GM18526 (cell line): ENCODE measurements around the gene C16orf82.

Experiments used
- POLR2A ChIP-seq: IDR thresholded peaks from 3 replicates; pipeline ENCODE4 v1.6.1; 2011; ENCODE audit not compliant: insufficient read length; ENCODE audit errors: extremely low read depth

Gene C16orf82

GRCh38 chr16:27066668-27067537 lies at the start of gene C16orf82:
Gene C16orf82 (plus strand): TSS chr16:27066927.
- TF ChIP-seq POLR2A = no peak

DNA sequence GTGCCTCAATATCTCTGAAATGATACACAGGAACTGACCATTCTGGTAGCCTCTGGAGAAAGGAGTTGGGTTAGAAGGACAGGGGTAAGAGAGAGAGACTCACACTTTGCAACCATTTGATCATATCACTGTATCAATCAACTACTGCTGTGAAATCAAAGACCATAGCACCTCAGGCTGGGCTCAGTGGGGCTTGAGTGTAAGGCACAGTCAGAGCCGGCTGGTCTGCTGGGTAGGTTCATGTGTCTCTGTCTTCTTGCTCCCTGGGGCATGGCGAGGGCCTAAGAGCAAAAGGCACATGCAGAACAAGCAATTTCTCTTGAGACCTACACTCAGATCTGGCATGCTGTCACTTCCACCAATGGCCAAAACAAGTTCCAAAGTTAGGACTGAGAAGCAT lies 46.7 kb upstream of the C16orf82 start:
- no peak for TF ChIP-seq POLR2A

GRCh38 chr16:27024010-27024409 lies 42.7 kb upstream of the C16orf82 start:
- TF ChIP-seq POLR2A = no peak

GRCh38 chr16:27025581-27025980 lies 41.1 kb upstream of the C16orf82 start:
- no peak for TF ChIP-seq POLR2A

DNA sequence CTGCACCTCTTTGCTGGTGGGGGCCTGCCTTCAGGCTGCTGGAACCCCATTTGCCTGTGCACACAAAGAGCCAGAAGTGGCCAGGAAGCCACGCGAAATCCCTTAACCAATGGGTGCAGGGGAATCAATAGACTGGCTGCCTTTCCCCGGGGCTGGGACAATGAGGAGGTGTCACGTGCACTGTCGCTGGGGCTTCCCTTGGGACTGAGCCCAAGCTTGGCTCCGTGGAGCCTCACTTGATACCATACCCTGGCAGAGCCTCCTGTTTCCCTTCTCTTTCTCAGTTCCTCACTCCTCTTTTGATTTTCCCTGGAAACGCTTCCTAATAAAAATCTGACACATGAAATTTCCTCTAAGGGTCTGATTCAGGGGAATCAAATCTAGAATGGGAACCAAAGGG lies 38.8 kb upstream of the C16orf82 start:
- TF ChIP-seq POLR2A = no peak

DNA sequence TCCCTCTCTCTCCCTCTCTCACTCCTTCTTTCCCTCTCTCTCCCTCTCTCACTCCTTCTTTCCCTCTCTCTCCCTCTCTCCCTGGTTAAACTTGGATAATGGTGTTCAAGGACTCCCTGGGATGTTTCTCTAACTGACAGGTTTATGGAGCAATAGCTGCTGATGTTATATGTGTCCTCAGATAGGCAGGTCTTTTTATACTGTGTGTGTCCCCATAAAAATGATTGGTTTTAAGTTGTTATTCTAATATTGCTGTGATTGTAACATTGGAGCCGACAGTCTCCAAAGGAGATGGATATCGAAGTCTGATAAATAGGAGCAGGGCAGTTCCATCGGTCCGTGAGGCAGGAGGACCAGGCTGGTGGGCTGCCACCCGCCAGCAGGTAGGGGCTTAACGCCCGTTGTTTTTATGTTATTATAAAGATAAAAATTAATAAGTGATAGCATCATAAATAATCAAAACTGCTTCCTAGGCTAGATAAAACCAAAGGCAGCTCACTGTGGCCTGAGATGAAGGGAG lies 38.1 kb upstream of the C16orf82 start:
- no peak for TF ChIP-seq POLR2A

- no peak for TF ChIP-seq POLR2A
Observed at GRCh38 chr16:27029525-27029924, 37.2 kb upstream of the C16orf82 start.

GRCh38 chr16:27033281-27033979 lies 33.3 kb upstream of the C16orf82 start:
- no peak for TF ChIP-seq POLR2A

DNA sequence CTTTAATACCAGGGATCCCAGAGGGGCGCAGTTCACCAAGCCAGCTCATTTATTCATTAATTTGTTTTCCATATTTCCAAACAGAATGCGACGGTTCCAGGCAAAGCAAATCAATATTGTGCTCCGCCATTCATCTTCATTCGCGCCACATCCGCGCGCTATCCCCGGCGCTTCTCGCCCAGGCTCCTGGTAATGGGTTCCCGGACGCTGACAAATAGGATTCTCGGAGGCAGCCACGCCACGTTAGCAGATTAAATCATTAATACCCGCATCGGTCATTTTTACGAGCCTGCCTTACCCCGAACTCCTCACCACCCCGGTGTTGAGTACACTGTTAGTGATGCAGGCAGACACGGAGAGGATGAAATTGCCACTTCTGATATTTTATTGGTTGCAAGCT lies 26.0 kb upstream of the C16orf82 start:
- no peak for TF ChIP-seq POLR2A

GRCh38 chr16:27046958-27047518 lies 19.7 kb upstream of the C16orf82 start:
- TF ChIP-seq POLR2A = no peak

DNA sequence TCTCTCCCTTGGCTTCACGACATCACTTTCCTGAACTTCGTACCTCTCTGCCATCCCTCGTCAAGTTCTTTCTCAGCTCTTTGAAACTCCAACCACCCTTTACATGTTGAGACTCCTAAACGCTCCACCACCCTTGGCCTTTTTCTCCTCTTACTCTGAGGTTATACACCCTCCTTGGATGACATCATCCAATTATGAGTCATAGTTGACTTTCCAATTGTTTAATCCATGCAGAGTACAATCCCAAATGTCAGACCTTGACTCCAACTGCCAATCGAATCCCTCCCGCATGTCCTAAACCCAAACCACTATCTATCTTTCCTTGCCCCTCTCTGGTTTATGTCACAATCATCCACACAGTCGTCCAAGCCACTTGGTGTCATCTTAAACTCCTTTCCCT lies 18.4 kb upstream of the C16orf82 start:
- no peak for TF ChIP-seq POLR2A

- TF ChIP-seq POLR2A = no peak
Observed at GRCh38 chr16:27049117-27049516, 17.6 kb upstream of the C16orf82 start.

- no peak for TF ChIP-seq POLR2A
Observed at GRCh38 chr16:27052007-27052406, 14.7 kb upstream of the C16orf82 start.

DNA sequence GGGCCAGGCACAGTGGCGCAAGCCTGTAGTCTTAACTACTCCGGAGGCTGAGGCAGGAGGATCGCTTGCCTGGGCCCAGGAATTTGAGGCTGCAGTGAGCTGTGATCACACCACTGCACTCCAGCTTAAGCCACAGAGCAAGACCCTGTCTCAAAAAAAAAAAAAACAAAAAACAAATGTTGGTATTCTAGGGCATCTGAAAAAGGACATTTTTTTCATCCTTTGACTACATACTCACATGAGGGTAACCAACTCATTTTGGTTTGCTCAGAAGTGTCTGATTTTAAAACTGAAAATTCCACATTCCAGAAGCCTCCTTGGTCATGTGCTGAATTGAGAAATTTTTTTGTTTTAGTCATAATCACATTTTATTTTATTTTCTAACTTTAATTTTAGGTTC lies 12.7 kb upstream of the C16orf82 start:
- TF ChIP-seq POLR2A = no peak

DNA sequence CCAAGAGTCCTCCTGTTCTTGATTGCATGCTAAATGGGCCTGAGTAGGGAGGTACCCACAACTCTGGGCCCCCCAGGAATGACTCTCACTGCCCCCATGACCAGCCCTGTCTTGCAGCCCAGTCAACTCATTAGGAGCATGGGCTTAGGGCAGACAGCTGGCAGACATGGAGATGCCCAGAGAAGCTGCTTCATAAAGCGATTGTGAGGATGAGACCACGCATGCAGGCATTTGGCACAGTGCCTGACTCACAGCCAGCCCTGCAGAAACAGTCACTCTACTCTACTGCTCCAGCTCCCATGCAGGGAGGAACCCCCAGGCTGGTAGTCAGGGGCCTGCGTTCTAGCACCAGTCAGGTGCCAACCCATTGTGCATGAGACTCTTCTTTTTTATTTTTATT lies 8.4 kb upstream of the C16orf82 start:
- TF ChIP-seq POLR2A = no peak

GRCh38 chr16:27070776-27071175 lies 4.0 kb downstream of the C16orf82 start:
- no peak for TF ChIP-seq POLR2A
